Transverse colon (tissue), 4 donors: ENCODE measurements around the gene VGLL4.

ENCODE experiments used
- CTCF ChIP-seq, 5 experiments: fragments of 200-600 bp in 3 of 5; fragments of 450-650 bp in 2 of 5; sonication (generic) in 3 of 5; IDR thresholded peaks; 1 replicate in 2 of 5; 2 replicates in 3 of 5; pipeline ENCODE4 v1.5.1; 2016 to 2017; ENCODE audit warnings: antibody characterized with exemption in 5 of 5, inconsistent platforms in 3 of 5, mild to moderate bottlenecking in 2 of 5, moderate library complexity in 1 of 5
- EP300 ChIP-seq: sonication (generic); formaldehyde crosslinking; IDR thresholded peaks from one replicate; pipeline ENCODE4 v1.6.1; 2017; ENCODE audit warnings: antibody characterized with exemption, low read depth
- POLR2A ChIP-seq: fragments of 450-650 bp; IDR thresholded peaks from one replicate; pipeline ENCODE4 v1.6.1; 2016; ENCODE audit warnings: antibody characterized with exemption, mild to moderate bottlenecking, moderate library complexity
- POLR2AphosphoS5 ChIP-seq, 3 donors: sonication (generic); formaldehyde crosslinking; IDR thresholded peaks; one replicate each; pipeline ENCODE4 v1.6.1; 2016; ENCODE audit warnings: antibody characterized with exemption in 3 of 3

- TF ChIP-seq POLR2A (no peak), CTCF (IDR thresholded peaks at IDR 0.05) (no peak), EP300 (no peak), POLR2AphosphoS5 (IDR thresholded peaks at IDR 0.05) (no peak)
Measured at GRCh38 chr3:11611341-11611799, 32.3 kb downstream of the VGLL4 start.
